ENCODE data around the gene STX1A.

- TF ChIP-seq ZFP30 (CRISPR knock-in tag; IDR thresholded peaks at IDR 0.05) (no peak), TOX (CRISPR knock-in tag; IDR thresholded peaks at IDR 0.05; ENCODE audit: borderline replicate concordance) (no peak), CSDC2 (CRISPR knock-in tag; IDR thresholded peaks at IDR 0.05) (no peak), RARB (CRISPR knock-in tag; IDR thresholded peaks at IDR 0.05) (no peak), BACH2 (CRISPR knock-in tag; IDR thresholded peaks at IDR 0.05; ENCODE audit: borderline replicate concordance) (no peak), ZFP3 (CRISPR knock-in tag; IDR thresholded peaks at IDR 0.05) (no peak)
- TF ChIP-seq, protein P1, sequence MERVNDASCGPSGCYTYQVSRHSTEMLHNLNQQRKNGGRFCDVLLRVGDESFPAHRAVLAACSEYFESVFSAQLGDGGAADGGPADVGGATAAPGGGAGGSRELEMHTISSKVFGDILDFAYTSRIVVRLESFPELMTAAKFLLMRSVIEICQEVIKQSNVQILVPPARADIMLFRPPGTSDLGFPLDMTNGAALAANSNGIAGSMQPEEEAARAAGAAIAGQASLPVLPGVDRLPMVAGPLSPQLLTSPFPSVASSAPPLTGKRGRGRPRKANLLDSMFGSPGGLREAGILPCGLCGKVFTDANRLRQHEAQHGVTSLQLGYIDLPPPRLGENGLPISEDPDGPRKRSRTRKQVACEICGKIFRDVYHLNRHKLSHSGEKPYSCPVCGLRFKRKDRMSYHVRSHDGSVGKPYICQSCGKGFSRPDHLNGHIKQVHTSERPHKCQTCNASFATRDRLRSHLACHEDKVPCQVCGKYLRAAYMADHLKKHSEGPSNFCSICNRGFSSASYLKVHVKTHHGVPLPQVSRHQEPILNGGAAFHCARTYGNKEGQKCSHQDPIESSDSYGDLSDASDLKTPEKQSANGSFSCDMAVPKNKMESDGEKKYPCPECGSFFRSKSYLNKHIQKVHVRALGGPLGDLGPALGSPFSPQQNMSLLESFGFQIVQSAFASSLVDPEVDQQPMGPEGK (CRISPR knock-in tag; IDR thresholded peaks at IDR 0.05; ENCODE audit: borderline replicate concordance) = no peak
- TF ChIP-seq, protein P2, sequence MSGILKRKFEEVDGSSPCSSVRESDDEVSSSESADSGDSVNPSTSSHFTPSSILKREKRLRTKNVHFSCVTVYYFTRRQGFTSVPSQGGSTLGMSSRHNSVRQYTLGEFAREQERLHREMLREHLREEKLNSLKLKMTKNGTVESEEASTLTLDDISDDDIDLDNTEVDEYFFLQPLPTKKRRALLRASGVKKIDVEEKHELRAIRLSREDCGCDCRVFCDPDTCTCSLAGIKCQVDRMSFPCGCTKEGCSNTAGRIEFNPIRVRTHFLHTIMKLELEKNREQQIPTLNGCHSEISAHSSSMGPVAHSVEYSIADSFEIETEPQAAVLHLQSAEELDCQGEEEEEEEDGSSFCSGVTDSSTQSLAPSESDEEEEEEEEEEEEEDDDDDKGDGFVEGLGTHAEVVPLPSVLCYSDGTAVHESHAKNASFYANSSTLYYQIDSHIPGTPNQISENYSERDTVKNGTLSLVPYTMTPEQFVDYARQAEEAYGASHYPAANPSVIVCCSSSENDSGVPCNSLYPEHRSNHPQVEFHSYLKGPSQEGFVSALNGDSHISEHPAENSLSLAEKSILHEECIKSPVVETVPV (CRISPR knock-in tag; IDR thresholded peaks at IDR 0.05) = no peak
Observed at GRCh38 chr7:73703757-73704639, 15.5 kb downstream of the STX1A start.

Measured in SK-N-SH treated with all-trans-retinoic acid at 6 μM for 48 hours (cell line).